Endodermal cell (in vitro differentiated cells): ENCODE results near the gene ESR1. TPM values are rescaled to one million over a fixed set of nuclear protein-coding genes. Genes with fewer than 3 reads are reported as not detected.
"Not testable (repeated sequence)": the region's sequence is repeated elsewhere in the genome, so short reads cannot be mapped to it uniquely, and the experiment has no call there.

Source experiments
- DNase-seq: peaks from one replicate; pipeline ENCODE4 v3.0.0-alpha.2; 2017
- H3K27ac ChIP-seq: 2 replicates; pipeline ENCODE4 v1.5.1; 2013; ENCODE audit warnings: mild to moderate bottlenecking, low read depth, low read length, moderate library complexity
- H3K27me3 ChIP-seq: 2 replicates; pipeline ENCODE4 v1.6.1; 2013; ENCODE audit warnings: mild to moderate bottlenecking, low read length, moderate library complexity; ENCODE audit not compliant: insufficient read depth, control insufficient read depth, poor library complexity, severe bottlenecking
- H3K36me3 ChIP-seq: 2 replicates; pipeline ENCODE4 v1.7.0; 2013; ENCODE audit warnings: mild to moderate bottlenecking, low read length, moderate library complexity; ENCODE audit not compliant: control insufficient read depth, insufficient read depth
- H3K4me1 ChIP-seq: one replicate; pipeline ENCODE4 v1.7.0; 2013; ENCODE audit warnings: low read length; ENCODE audit not compliant: control insufficient read depth, insufficient read depth
- H3K4me3 ChIP-seq: 2 replicates; pipeline ENCODE4 v1.5.1; 2013; ENCODE audit warnings: mild to moderate bottlenecking, low read length, moderate library complexity
- H3K9ac ChIP-seq: 2 replicates; pipeline ENCODE4 v1.6.1; 2013; ENCODE audit warnings: mild to moderate bottlenecking, low read length, moderate library complexity; ENCODE audit not compliant: poor library complexity, severe bottlenecking; ENCODE audit errors: extremely low read depth
- H3K9me3 ChIP-seq: 2 replicates; pipeline ENCODE4 v1.6.1; 2013; ENCODE audit warnings: mild to moderate bottlenecking, low read length, moderate library complexity; ENCODE audit not compliant: control insufficient read depth
- H3K27ac Mint-ChIP-seq: 2 replicates; pipeline ENCODE4 v1.8.0; 2020; ENCODE audit warnings: mixed read lengths
- H3K27me3 Mint-ChIP-seq: 2 replicates; pipeline ENCODE4 v1.8.0; 2021; ENCODE audit warnings: mild to moderate bottlenecking, mixed read lengths; ENCODE audit not compliant: insufficient read depth
- H3K36me3 Mint-ChIP-seq: 2 replicates; pipeline ENCODE4 v1.8.0; 2020; ENCODE audit warnings: low read depth, mixed read lengths
- H3K4me1 Mint-ChIP-seq: 2 replicates; pipeline ENCODE4 v1.8.0; 2020; ENCODE audit warnings: mixed read lengths
- H3K4me3 Mint-ChIP-seq: 2 replicates; pipeline ENCODE4 v1.8.0; 2020; ENCODE audit warnings: mild to moderate bottlenecking, moderate library complexity, mixed read lengths
- H3K9me3 Mint-ChIP-seq: 2 replicates; pipeline ENCODE4 v1.8.0; 2020; ENCODE audit warnings: mild to moderate bottlenecking, mixed read lengths
- CTCF ChIP-seq: fragments of 200-600 bp; sonication (generic); conservative IDR thresholded peaks from 2 replicates; pipeline ENCODE4 v1.5.0; 2021; ENCODE audit warnings: antibody characterized with exemption, mild to moderate bottlenecking
- WGBS, 2 experiments: methylation state at CpG; one replicate each; pipeline versions ENCODE4 v1.1.5 to v1.1.7; 2013; ENCODE audit warnings: missing lambda C conversion rate in 2 of 2, mixed read lengths in 1 of 2; ENCODE audit not compliant: insufficient coverage in 1 of 2, insufficient read length in 1 of 2; 5-methylcytosine and 5-hydroxymethylcytosine counted together
- total RNA-seq, 2 donors: library from RNA; stranded (reverse); fragmentation: NEBNext Ultra II Directional in 1 of 2; extraction: Animal tissue kit (Norgen Biotek cat#: 25700) in 1 of 2; gene quantifications; 2 replicates in 1 of 2; 3 replicates in 1 of 2; pipeline ENCODE4 v1.2.1, GENCODE V29; 2021

ESR1 gene
- total RNA-seq, 2 donors from 2014 or later: not detected

GRCh38 chr6:152071843-152072242, 264.4 kb downstream of the ESR1 start:
- TF ChIP-seq CTCF: no peak
- no peak overlapping the region for H3K4me3 ChIP-seq
- H3K4me3 Mint-ChIP-seq: no peak overlapping the region
- H3K9ac ChIP-seq: no peak overlapping the region
- no peaks in the 10 kb centered on the region for H3K4me1 Mint-ChIP-seq
- H3K27me3 ChIP-seq: no peaks in the 10 kb centered on the region
- H3K36me3 Mint-ChIP-seq: no peaks in the 10 kb centered on the region
- H3K36me3 ChIP-seq: no peaks in the 10 kb centered on the region
- no peak overlapping the region for H3K27ac ChIP-seq
- no peaks in the 10 kb centered on the region for H3K27me3 Mint-ChIP-seq
- H3K9me3 Mint-ChIP-seq: peaks cover 24% of the 10 kb centered on the region
- 74% methylated on average over 3 of the region's 3 CpGs; no CpG with 5 or more reads in 1 of the 2 experiments for WGBS, 2 experiments
- DNase-seq: no peak
- peaks cover 16% of the 10 kb centered on the region for H3K9me3 ChIP-seq
- H3K4me1 ChIP-seq: no peaks in the 10 kb centered on the region
- no peak overlapping the region for H3K27ac Mint-ChIP-seq

GRCh38 chr6:152076242-152076641, 268.8 kb downstream of the ESR1 start:
- not testable (repeated sequence) for H3K9ac ChIP-seq, H3K36me3 Mint-ChIP-seq, H3K4me1 ChIP-seq, H3K36me3 ChIP-seq, H3K4me3 Mint-ChIP-seq, DNase-seq, H3K4me1 Mint-ChIP-seq, H3K27me3 Mint-ChIP-seq, H3K27ac Mint-ChIP-seq, H3K27me3 ChIP-seq, H3K27ac ChIP-seq
- H3K9me3 Mint-ChIP-seq: peaks cover 25% of the 10 kb centered on the region
- 70 to 100% methylated on average over 1 to 3 of the region's 3 CpGs for WGBS, 2 experiments
- Histone ChIP-seq H3K9me3 (peaks cover 17% of the 10 kb centered on the region), H3K4me3 (peak overlapping the region; percentile 20)

GRCh38 chr6:152078001-152078400, 270.5 kb downstream of the ESR1 start:
- H3K4me1 Mint-ChIP-seq: no peaks in the 10 kb centered on the region
- Histone ChIP-seq H3K4me1 (no peaks in the 10 kb centered on the region), H3K9me3 (peaks cover 17% of the 10 kb centered on the region), H3K27ac (no peak overlapping the region), H3K9ac (no peak overlapping the region), H3K27me3 (no peaks in the 10 kb centered on the region), H3K4me3 (no peak overlapping the region), H3K36me3 (no peaks in the 10 kb centered on the region)
- H3K27ac Mint-ChIP-seq: no peak overlapping the region
- H3K36me3 Mint-ChIP-seq: no peaks in the 10 kb centered on the region
- WGBS, 2 experiments: 45 to 73% methylated on average over 3 to 4 of the region's 4 CpGs
- DNase-seq: no peak
- TF ChIP-seq CTCF: no peak
- H3K27me3 Mint-ChIP-seq: peaks cover 3% of the 10 kb centered on the region
- H3K9me3 Mint-ChIP-seq: peaks cover 32% of the 10 kb centered on the region
- H3K4me3 Mint-ChIP-seq: no peak overlapping the region

- no peaks in the 10 kb centered on the region for H3K27me3 ChIP-seq
- peak; percentile 73 for TF ChIP-seq CTCF
- no peak overlapping the region for H3K4me3 ChIP-seq
- Mint-ChIP-seq H3K4me1 (no peaks in the 10 kb centered on the region), H3K9me3 (peaks cover 38% of the 10 kb centered on the region), H3K27ac (no peak overlapping the region), H3K27me3 (peaks cover 3% of the 10 kb centered on the region), H3K4me3 (no peak overlapping the region), H3K36me3 (no peaks in the 10 kb centered on the region)
- no peak overlapping the region for H3K9ac ChIP-seq
- WGBS, 2 experiments: 60 to 78% methylated on average over 5 to 7 of the region's 7 CpGs
- H3K27ac ChIP-seq: no peak overlapping the region
- H3K9me3 ChIP-seq: peaks cover 17% of the 10 kb centered on the region
- H3K4me1 ChIP-seq: no peaks in the 10 kb centered on the region
- H3K36me3 ChIP-seq: no peaks in the 10 kb centered on the region
- DNase-seq: peak; percentile 89
Observed at GRCh38 chr6:152078804-152079203, 271.3 kb downstream of the ESR1 start.
